SH-SY5Y (cell line): ENCODE results near the gene BDKRB2.

Experiments used
- GATA2 ChIP-seq: IDR thresholded peaks from 2 replicates; pipeline ENCODE4 v1.6.1; 2011; ENCODE audit warnings: mild to moderate bottlenecking, low read depth, low read length
- GATA3 ChIP-seq: IDR thresholded peaks from 2 replicates; pipeline ENCODE4 v1.6.1; 2011; ENCODE audit warnings: low read depth, mild to moderate bottlenecking, low read length, moderate library complexity

DNA sequence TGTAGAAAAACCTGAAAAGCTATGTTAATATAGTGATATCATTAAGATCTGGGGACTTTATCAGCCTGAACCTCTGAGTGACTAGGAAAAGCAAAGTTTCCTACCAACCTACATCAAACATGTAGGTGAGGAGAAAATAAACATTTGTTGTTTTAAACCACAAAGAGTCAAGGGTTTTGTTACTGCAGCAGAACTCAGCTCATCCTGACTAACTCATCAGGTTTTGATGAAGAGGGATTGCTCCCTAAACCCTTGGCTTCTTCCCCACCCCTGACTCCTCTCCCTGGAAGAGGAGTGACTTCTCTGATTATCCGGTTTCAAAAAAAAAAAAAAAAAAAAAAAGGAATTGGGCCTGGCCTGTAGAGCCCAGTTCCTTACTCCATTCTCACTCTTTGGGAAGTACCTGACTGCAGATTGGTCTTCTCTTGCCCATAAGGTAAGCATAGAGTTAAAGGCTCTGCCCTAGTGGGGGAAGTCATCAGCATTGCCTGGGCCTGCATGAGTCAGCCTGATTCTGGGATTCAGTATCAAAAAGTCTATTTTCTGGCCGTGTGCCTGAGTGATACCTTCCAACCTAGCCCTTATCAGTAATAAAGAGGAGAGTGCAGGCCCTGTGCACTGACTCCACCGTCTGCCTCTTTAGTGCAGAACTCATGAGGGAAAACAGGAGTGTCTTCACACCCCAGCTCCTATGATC is 68.3 kb downstream of the BDKRB2 start:
- TF ChIP-seq GATA3 (no peak), GATA2 (no peak)
